ENCODE measurements around the gene ALDH3A1.

The ALDH3A1 gene

DNA sequence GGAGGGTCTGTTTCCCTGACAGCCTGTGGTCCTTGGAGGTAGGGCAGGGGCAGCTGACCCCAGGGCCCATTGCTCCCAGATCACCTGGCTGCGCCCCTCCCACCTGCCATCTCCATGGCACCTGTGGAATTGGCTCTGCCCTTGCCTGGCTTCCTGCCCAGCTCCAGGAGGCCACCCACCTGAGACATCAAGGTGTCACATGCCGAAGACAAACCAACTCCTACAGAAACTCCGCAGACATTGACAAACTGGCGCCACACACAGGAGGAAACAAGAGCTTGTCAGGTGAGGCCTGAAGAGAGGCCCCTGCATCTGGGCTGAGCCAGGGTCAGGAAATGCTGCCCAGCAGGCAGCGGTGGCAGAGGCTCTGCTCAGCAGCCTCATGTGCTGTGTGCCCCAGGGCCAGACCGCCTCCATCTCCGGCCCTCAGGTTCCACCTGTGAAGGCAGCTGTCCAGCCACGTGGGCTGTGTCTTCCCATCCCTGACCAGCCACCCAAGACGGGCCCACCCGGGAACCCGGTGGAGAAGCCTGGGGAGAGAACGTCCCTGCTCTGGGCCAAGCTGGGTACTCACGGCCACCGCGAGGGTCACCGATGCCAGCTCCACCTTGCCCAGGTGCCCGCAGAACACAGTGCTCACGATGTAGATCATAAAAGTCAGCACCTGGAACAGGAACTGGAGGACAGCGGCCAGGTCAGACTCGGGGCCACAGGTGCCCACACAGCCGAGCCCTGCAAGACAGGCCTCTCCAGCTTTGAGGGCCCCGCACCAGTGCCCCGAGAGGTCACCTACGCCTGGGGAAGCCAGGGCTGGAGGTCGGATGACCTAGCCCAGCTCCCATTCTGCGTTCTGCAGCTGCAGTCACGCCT lies 33.3 kb downstream of the ALDH3A1 start:
- Histone ChIP-seq H4K12ac (ENCODE audit: low read depth, low read length) (no peak overlapping the region), H3K23ac (ENCODE audit: low read length) (no peak overlapping the region), H3K27ac (ENCODE audit: low read depth, low read length) (no peak overlapping the region), H3K4me2 (ENCODE audit: low read length) (no peak overlapping the region), H2BK5ac (ENCODE audit: low read depth, low read length, poor library complexity) (no peak overlapping the region), H3K4me1 (ENCODE audit: control insufficient read depth in 1 of 2, insufficient read depth in 2 of 2, low read length in 2 of 2) (peaks cover 8 to 13% of the 10 kb centered on the region in 2 experiments), H3K4ac (ENCODE audit: low read depth, low read length) (no peak overlapping the region), H2BK120ac (ENCODE audit: insufficient read depth, low read length, poor library complexity) (no peak overlapping the region), H3K27me3 (ENCODE audit: insufficient read depth, low read length) (no peaks in the 10 kb centered on the region), H3K9ac (ENCODE audit: low read length) (no peak overlapping the region), H4K91ac (ENCODE audit: low read depth, low read length) (no peak overlapping the region), H3K36me3 (ENCODE audit: control insufficient read depth in 1 of 2, insufficient read depth in 2 of 2, low read length in 2 of 2) (no peaks in the 10 kb centered on the region), H2BK12ac (ENCODE audit: low read length) (no peak overlapping the region), H3K79me2 (ENCODE audit: control insufficient read depth, insufficient read depth, low read length, poor library complexity) (no peaks in the 10 kb centered on the region), H3K79me1 (ENCODE audit: low read length) (no peaks in the 10 kb centered on the region), H4K8ac (ENCODE audit: low read depth, low read length) (no peak overlapping the region), H2AFZ (ENCODE audit: insufficient read depth, low read length, poor library complexity) (no peak overlapping the region), H2AK5ac (ENCODE audit: low read length) (no peak overlapping the region), H3K9me3 (ENCODE audit: insufficient read depth, low read depth, low read length) (peaks cover 2% of the 10 kb centered on the region), H3K14ac (ENCODE audit: low read length) (no peak overlapping the region), H3K4me3 (ENCODE audit: low read depth, low read length) (no peak overlapping the region), H3K18ac (ENCODE audit: low read length) (no peak overlapping the region)
- no peak for DNase-seq
- WGBS (ENCODE audit: extremely low coverage, insufficient coverage, insufficient read length) = no CpG with 5 or more reads among the region's 27 CpGs

DNA sequence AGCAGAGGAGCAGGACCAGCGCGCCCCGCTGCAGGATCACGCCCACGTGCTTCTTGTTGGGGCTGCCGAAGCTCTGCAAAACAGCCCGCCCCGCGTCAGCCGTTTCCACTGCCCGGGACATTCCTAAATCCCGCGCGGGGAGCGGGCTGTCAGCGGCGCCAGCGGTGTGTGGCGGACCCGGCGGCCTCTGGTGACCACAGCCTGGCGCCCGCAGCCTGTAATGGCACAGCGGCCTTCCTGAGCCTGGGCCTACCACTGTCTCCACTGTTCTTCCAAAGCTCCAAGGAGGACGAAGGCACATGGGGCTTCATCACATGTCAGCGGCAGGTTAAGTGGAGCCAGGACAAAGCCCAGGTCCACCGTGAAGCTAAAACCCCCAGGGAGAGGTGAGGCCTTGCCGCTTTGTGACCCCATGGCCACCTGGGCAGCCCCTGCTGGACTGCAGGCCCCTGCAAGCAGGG lies 34.2 kb downstream of the ALDH3A1 start:
- H2BK120ac ChIP-seq (ENCODE audit: insufficient read depth, low read length, poor library complexity) = no peak overlapping the region
- no peak overlapping the region for H4K12ac ChIP-seq (ENCODE audit: low read depth, low read length)
- no peaks in the 10 kb centered on the region for H3K27me3 ChIP-seq (ENCODE audit: insufficient read depth, low read length)
- no peak overlapping the region for H4K91ac ChIP-seq (ENCODE audit: low read depth, low read length)
- H3K4me3 ChIP-seq (ENCODE audit: low read depth, low read length) = no peak overlapping the region
- H3K9ac ChIP-seq (ENCODE audit: low read length) = no peak overlapping the region
- peaks cover 2 to 6% of the 10 kb centered on the region in 2 experiments for H3K4me1 ChIP-seq (ENCODE audit: control insufficient read depth in 1 of 2, insufficient read depth in 2 of 2, low read length in 2 of 2)
- H3K4me2 ChIP-seq (ENCODE audit: low read length) = no peak overlapping the region
- no peaks in the 10 kb centered on the region for H3K79me1 ChIP-seq (ENCODE audit: low read length)
- H4K8ac ChIP-seq (ENCODE audit: low read depth, low read length) = no peak overlapping the region
- no CpG with 5 or more reads among the region's 28 CpGs for WGBS (ENCODE audit: extremely low coverage, insufficient coverage, insufficient read length)
- no peak overlapping the region for H2AFZ ChIP-seq (ENCODE audit: insufficient read depth, low read length, poor library complexity)
- no peak overlapping the region for H3K23ac ChIP-seq (ENCODE audit: low read length)
- H3K4ac ChIP-seq (ENCODE audit: low read depth, low read length) = no peak overlapping the region
- no peak overlapping the region for H3K14ac ChIP-seq (ENCODE audit: low read length)
- H3K18ac ChIP-seq (ENCODE audit: low read length) = no peak overlapping the region
- H2AK5ac ChIP-seq (ENCODE audit: low read length) = no peak overlapping the region
- no peaks in the 10 kb centered on the region for H3K79me2 ChIP-seq (ENCODE audit: control insufficient read depth, insufficient read depth, low read length, poor library complexity)
- H3K27ac ChIP-seq (ENCODE audit: low read depth, low read length) = no peak overlapping the region
- no peaks in the 10 kb centered on the region for H3K36me3 ChIP-seq (ENCODE audit: control insufficient read depth in 1 of 2, insufficient read depth in 2 of 2, low read length in 2 of 2)
- peaks cover 2% of the 10 kb centered on the region for H3K9me3 ChIP-seq (ENCODE audit: insufficient read depth, low read depth, low read length)
- no peak overlapping the region for H2BK12ac ChIP-seq (ENCODE audit: low read length)
- no peak for DNase-seq
- H2BK5ac ChIP-seq (ENCODE audit: low read depth, low read length, poor library complexity) = no peak overlapping the region

DNA sequence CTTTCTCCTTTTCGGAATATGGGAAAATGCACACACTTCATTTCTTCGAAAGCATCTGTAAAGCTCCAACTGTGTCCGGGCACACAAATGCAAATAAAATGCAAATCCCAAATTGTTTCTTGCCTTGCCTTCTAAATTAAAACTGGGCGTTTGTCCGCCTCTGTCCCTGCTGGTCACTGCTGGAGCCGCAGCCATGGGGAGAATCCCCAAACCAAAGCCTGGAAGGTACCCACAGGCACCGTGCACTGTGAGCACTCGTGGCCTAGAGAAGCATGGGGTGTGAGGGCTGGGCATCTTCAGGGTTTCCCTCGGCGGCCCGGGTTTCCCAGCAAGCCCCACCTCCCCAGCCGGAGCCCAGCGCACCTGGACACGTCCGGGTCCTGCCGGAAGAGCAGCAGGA lies 34.6 kb downstream of the ALDH3A1 start:
- H2AK5ac ChIP-seq (ENCODE audit: low read length) = no peak overlapping the region
- H3K36me3 ChIP-seq (ENCODE audit: control insufficient read depth in 1 of 2, insufficient read depth in 2 of 2, low read length in 2 of 2) = no peaks in the 10 kb centered on the region
- H3K9me3 ChIP-seq (ENCODE audit: insufficient read depth, low read depth, low read length) = peaks cover 2% of the 10 kb centered on the region
- H4K91ac ChIP-seq (ENCODE audit: low read depth, low read length) = no peak overlapping the region
- no peak overlapping the region for H3K4ac ChIP-seq (ENCODE audit: low read depth, low read length)
- H4K12ac ChIP-seq (ENCODE audit: low read depth, low read length) = no peak overlapping the region
- H3K23ac ChIP-seq (ENCODE audit: low read length) = no peak overlapping the region
- H2BK12ac ChIP-seq (ENCODE audit: low read length) = no peak overlapping the region
- no peak overlapping the region for H3K27ac ChIP-seq (ENCODE audit: low read depth, low read length)
- H3K79me1 ChIP-seq (ENCODE audit: low read length) = no peaks in the 10 kb centered on the region
- H2BK5ac ChIP-seq (ENCODE audit: low read depth, low read length, poor library complexity) = no peak overlapping the region
- no peak overlapping the region for H3K14ac ChIP-seq (ENCODE audit: low read length)
- no peaks in the 10 kb centered on the region for H3K79me2 ChIP-seq (ENCODE audit: control insufficient read depth, insufficient read depth, low read length, poor library complexity)
- H3K4me2 ChIP-seq (ENCODE audit: low read length) = no peak overlapping the region
- H3K18ac ChIP-seq (ENCODE audit: low read length) = no peak overlapping the region
- no peak overlapping the region for H2BK120ac ChIP-seq (ENCODE audit: insufficient read depth, low read length, poor library complexity)
- no peak overlapping the region for H4K8ac ChIP-seq (ENCODE audit: low read depth, low read length)
- no peak overlapping the region for H3K9ac ChIP-seq (ENCODE audit: low read length)
- H3K27me3 ChIP-seq (ENCODE audit: insufficient read depth, low read length) = no peaks in the 10 kb centered on the region
- H3K4me3 ChIP-seq (ENCODE audit: low read depth, low read length) = no peak overlapping the region
- no CpG with 5 or more reads among the region's 16 CpGs for WGBS (ENCODE audit: extremely low coverage, insufficient coverage, insufficient read length)
- no peak for DNase-seq
- peaks cover 0 to 2% of the 10 kb centered on the region in 2 experiments for H3K4me1 ChIP-seq (ENCODE audit: control insufficient read depth in 1 of 2, insufficient read depth in 2 of 2, low read length in 2 of 2)
- H2AFZ ChIP-seq (ENCODE audit: insufficient read depth, low read length, poor library complexity) = no peak overlapping the region

DNA sequence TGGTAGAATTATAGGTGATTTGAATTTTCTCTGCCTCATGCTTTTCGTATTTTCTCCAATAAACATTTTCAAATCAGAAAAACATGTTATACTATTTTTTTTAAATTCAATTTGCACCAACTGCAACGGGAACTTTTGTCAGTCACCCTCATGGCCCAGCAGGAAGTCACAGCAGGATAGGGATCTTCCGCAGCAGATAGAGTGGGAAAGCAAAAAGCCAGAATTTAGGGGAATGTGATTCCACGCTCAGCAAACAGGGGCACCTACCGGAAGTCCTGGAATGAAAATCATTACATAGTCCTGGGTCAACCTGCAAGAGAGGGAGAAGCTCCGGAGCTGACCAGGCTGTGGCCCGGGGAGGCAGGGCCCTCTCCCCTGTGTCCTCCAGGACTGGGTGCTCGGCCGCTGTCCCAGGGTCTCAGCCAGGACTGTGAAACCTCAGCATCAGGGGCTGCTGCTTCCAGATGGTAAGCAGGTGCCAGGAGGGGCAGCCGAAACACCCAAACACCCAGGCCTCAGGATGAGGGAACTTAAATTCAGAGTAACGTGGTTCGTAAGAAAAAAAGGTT lies 35.6 kb downstream of the ALDH3A1 start:
- H3K79me2 ChIP-seq (ENCODE audit: control insufficient read depth, insufficient read depth, low read length, poor library complexity) = no peaks in the 10 kb centered on the region
- no peak overlapping the region for H3K23ac ChIP-seq (ENCODE audit: low read length)
- no peaks in the 10 kb centered on the region for H3K4me1 ChIP-seq (ENCODE audit: control insufficient read depth in 1 of 2, insufficient read depth in 2 of 2, low read length in 2 of 2)
- H2AFZ ChIP-seq (ENCODE audit: insufficient read depth, low read length, poor library complexity) = no peak overlapping the region
- no peak for DNase-seq
- H3K18ac ChIP-seq (ENCODE audit: low read length) = no peak overlapping the region
- no peak overlapping the region for H2AK5ac ChIP-seq (ENCODE audit: low read length)
- H3K36me3 ChIP-seq (ENCODE audit: control insufficient read depth in 1 of 2, insufficient read depth in 2 of 2, low read length in 2 of 2) = no peaks in the 10 kb centered on the region
- no peak overlapping the region for H3K4me3 ChIP-seq (ENCODE audit: low read depth, low read length)
- no peak overlapping the region for H2BK120ac ChIP-seq (ENCODE audit: insufficient read depth, low read length, poor library complexity)
- H3K27ac ChIP-seq (ENCODE audit: low read depth, low read length) = no peak overlapping the region
- H3K9ac ChIP-seq (ENCODE audit: low read length) = no peak overlapping the region
- H4K12ac ChIP-seq (ENCODE audit: low read depth, low read length) = no peak overlapping the region
- WGBS (ENCODE audit: extremely low coverage, insufficient coverage, insufficient read length) = no CpG with 5 or more reads among the region's 12 CpGs
- no peak overlapping the region for H3K4ac ChIP-seq (ENCODE audit: low read depth, low read length)
- H2BK12ac ChIP-seq (ENCODE audit: low read length) = no peak overlapping the region
- no peak overlapping the region for H2BK5ac ChIP-seq (ENCODE audit: low read depth, low read length, poor library complexity)
- no peaks in the 10 kb centered on the region for H3K27me3 ChIP-seq (ENCODE audit: insufficient read depth, low read length)
- H3K79me1 ChIP-seq (ENCODE audit: low read length) = no peaks in the 10 kb centered on the region
- H3K4me2 ChIP-seq (ENCODE audit: low read length) = no peak overlapping the region
- no peak overlapping the region for H3K14ac ChIP-seq (ENCODE audit: low read length)
- no peak overlapping the region for H4K91ac ChIP-seq (ENCODE audit: low read depth, low read length)
- H4K8ac ChIP-seq (ENCODE audit: low read depth, low read length) = no peak overlapping the region
- H3K9me3 ChIP-seq (ENCODE audit: insufficient read depth, low read depth, low read length) = peaks cover 2% of the 10 kb centered on the region

Measured in trophoblast cell (in vitro differentiated cells and primary cell).